CD4-positive, CD25-positive, alpha-beta regulatory T cell (primary cell): ENCODE results near the gene XXYLT1. TPM values are rescaled to one million over a fixed set of nuclear protein-coding genes. Genes with fewer than 3 reads are reported as not detected.
A peak's percentile ranks its signal among the peaks of the same experiment; 100 is the strongest.
"Not testable (repeated sequence)": the region's sequence is repeated elsewhere in the genome, so short reads cannot be mapped to it uniquely, and the experiment has no call there.

Experiments used
- ATAC-seq, 2 donors: fragments of 150-1000 bp; cut with Tn5 transposase; one replicate each; pipeline ENCODE4 v1.10.0; 2021; ENCODE audit warnings: low read depth in 2 of 2, moderate number of reproducible peaks in 2 of 2, moderate library complexity in 1 of 2
- DNase-seq, 3 donors: peaks; one replicate each; pipeline versions ENCODE4 v3.0.0 to v3.0.0-alpha.2; 2012 to 2022; ENCODE audit warnings: mixed read lengths in 1 of 3
- H3K27ac ChIP-seq: one replicate; pipeline ENCODE4 v1.7.0; 2013; ENCODE audit warnings: mild to moderate bottlenecking, low read length; ENCODE audit not compliant: insufficient read depth, poor library complexity, severe bottlenecking
- H3K27me3 ChIP-seq: one replicate; pipeline ENCODE4 v1.7.0; 2013; ENCODE audit warnings: low read length; ENCODE audit not compliant: control insufficient read depth, insufficient read depth
- H3K36me3 ChIP-seq: one replicate; pipeline ENCODE4 v1.7.0; 2013; ENCODE audit warnings: mild to moderate bottlenecking, low read length, moderate library complexity; ENCODE audit not compliant: control insufficient read depth, insufficient read depth
- H3K4me1 ChIP-seq: 2 replicates; pipeline ENCODE4 v1.7.0; 2013; ENCODE audit warnings: mild to moderate bottlenecking, low read length; ENCODE audit not compliant: insufficient read depth, control insufficient read depth, poor library complexity, severe bottlenecking
- H3K4me3 ChIP-seq: one replicate; pipeline ENCODE4 v1.7.0; 2013; ENCODE audit warnings: low read depth, mild to moderate bottlenecking, low read length, moderate library complexity
- H3K9me3 ChIP-seq, 2 experiments: 1 replicate in 1 of 2; 2 replicates in 1 of 2; pipeline ENCODE4 v1.7.0; 2013; ENCODE audit warnings: low read length in 2 of 2, mild to moderate bottlenecking in 1 of 2, moderate library complexity in 1 of 2; ENCODE audit not compliant: control insufficient read depth in 2 of 2
- H3K27ac Mint-ChIP-seq, 3 donors: one replicate each; pipeline ENCODE4 v1.8.0; 2020 to 2022; ENCODE audit warnings: mild to moderate bottlenecking in 3 of 3, mixed read lengths in 3 of 3, moderate library complexity in 2 of 3
- H3K27me3 Mint-ChIP-seq: one replicate; pipeline ENCODE4 v1.8.0; 2022; ENCODE audit warnings: mild to moderate bottlenecking, mixed read lengths
- H3K36me3 Mint-ChIP-seq: one replicate; pipeline ENCODE4 v1.8.0; 2020; ENCODE audit warnings: mixed read lengths
- H3K4me1 Mint-ChIP-seq, 4 donors: one replicate each; pipeline ENCODE4 v1.8.0; 2020 to 2022; ENCODE audit warnings: mixed read lengths in 4 of 4, mild to moderate bottlenecking in 1 of 4
- H3K4me3 Mint-ChIP-seq, 4 donors: one replicate each; pipeline ENCODE4 v1.8.0; 2020 to 2022; ENCODE audit warnings: mild to moderate bottlenecking in 4 of 4, mixed read lengths in 4 of 4, moderate library complexity in 3 of 4
- H3K9me3 Mint-ChIP-seq, 7 donors: one replicate each; pipeline ENCODE4 v1.8.0; 2020 to 2022; ENCODE audit warnings: mixed read lengths in 7 of 7, mild to moderate bottlenecking in 3 of 7, moderate library complexity in 2 of 7
- polyA plus RNA-seq, 4 donors: library from polyadenylated mRNA; unstranded; fragments of 300-500 nt; fragmentation: Illumina TruSeq; gene quantifications; one replicate each; pipeline ENCODE4 v1.2.3, GENCODE V29; 2021
- total RNA-seq: library from RNA; stranded (reverse); gene quantifications from one replicate; pipeline ENCODE4 v1.2.3, GENCODE V29; 2022

XXYLT1 gene
- total and polyA plus RNA-seq, 5 donors from 2014 or later, result 3.9 to 6.4 (median 5.7) TPM

GRCh38 chr3:195291121-195291520 is 20.2 kb upstream of the XXYLT1 start:
- Histone ChIP-seq H3K9me3 (no peaks in the 10 kb centered on the region), H3K4me3 (no peak overlapping the region), H3K27ac (no peak overlapping the region), H3K36me3 (peaks cover 73% of the 10 kb centered on the region), H3K27me3 (no peaks in the 10 kb centered on the region), H3K4me1 (no peaks in the 10 kb centered on the region)
- Mint-ChIP-seq H3K4me3 (no peak overlapping the region), H3K27ac (no peak overlapping the region), H3K36me3 (peaks cover 35% of the 10 kb centered on the region), H3K9me3 (no peaks in the 10 kb centered on the region), H3K4me1 (peaks cover 1 to 9% (median 5%) of the 10 kb centered on the region in 4 donors), H3K27me3 (no peaks in the 10 kb centered on the region)
- ATAC-seq, result no peak
- no peak for DNase-seq

- H3K4me3 ChIP-seq, H3K27ac ChIP-seq, ATAC-seq, H3K4me3 Mint-ChIP-seq, H3K27me3 Mint-ChIP-seq, H3K27me3 ChIP-seq, H3K27ac Mint-ChIP-seq, H3K4me1 ChIP-seq, H3K9me3 ChIP-seq, H3K9me3 Mint-ChIP-seq, DNase-seq: not testable (repeated sequence)
- peaks cover 76% of the 10 kb centered on the region for H3K36me3 ChIP-seq
- peaks cover 5 to 12% (median 7%) of the 10 kb centered on the region in 4 donors for H3K4me1 Mint-ChIP-seq
- H3K36me3 Mint-ChIP-seq, result peaks cover 35% of the 10 kb centered on the region
Observed at GRCh38 chr3:195290643-195291042, 19.7 kb upstream of the XXYLT1 start.

- H3K4me3 ChIP-seq, result no peak overlapping the region
- Mint-ChIP-seq H3K4me1 (peaks cover 11 to 20% (median 18%) of the 10 kb centered on the region in 4 donors), H3K9me3 (no peaks in the 10 kb centered on the region), H3K27ac (peak overlapping the region in 2 of 3 donors; percentile 59 to 80), H3K27me3 (no peaks in the 10 kb centered on the region), H3K4me3 (no peak overlapping the region), H3K36me3 (peaks cover 27% of the 10 kb centered on the region)
- ATAC-seq (no peak), DNase-seq (no peak)
- no peaks in the 10 kb centered on the region for H3K27me3 ChIP-seq
- H3K36me3 ChIP-seq, result peaks cover 72% of the 10 kb centered on the region
- H3K4me1 ChIP-seq, result peaks cover 3% of the 10 kb centered on the region
- no peak overlapping the region for H3K27ac ChIP-seq
- no peaks in the 10 kb centered on the region for H3K9me3 ChIP-seq
Observed at GRCh38 chr3:195286115-195286872, 15.3 kb upstream of the XXYLT1 start.

GRCh38 chr3:195285372-195285771 is 14.4 kb upstream of the XXYLT1 start:
- Histone ChIP-seq H3K4me3 (no peak overlapping the region), H3K36me3 (peaks cover 65% of the 10 kb centered on the region), H3K27ac (peak overlapping the region; percentile 55), H3K4me1 (peaks cover 3% of the 10 kb centered on the region), H3K9me3 (no peaks in the 10 kb centered on the region), H3K27me3 (no peaks in the 10 kb centered on the region)
- peak overlapping the region in 2 of 3 donors; percentile 20 to 31 for H3K27ac Mint-ChIP-seq
- H3K4me3 Mint-ChIP-seq, result no peak overlapping the region
- H3K27me3 Mint-ChIP-seq, result no peaks in the 10 kb centered on the region
- DNase-seq, result no peak
- no peak for ATAC-seq
- H3K9me3 Mint-ChIP-seq, result no peaks in the 10 kb centered on the region
- peaks cover 11 to 20% (median 17%) of the 10 kb centered on the region in 4 donors for H3K4me1 Mint-ChIP-seq
- peaks cover 25% of the 10 kb centered on the region for H3K36me3 Mint-ChIP-seq

- no peaks in the 10 kb centered on the region for H3K9me3 ChIP-seq
- Mint-ChIP-seq H3K27ac (peak overlapping the region in 2 of 3 donors; percentile 20 to 31), H3K4me3 (no peak overlapping the region), H3K4me1 (peaks cover 11 to 20% (median 17%) of the 10 kb centered on the region in 4 donors), H3K9me3 (no peaks in the 10 kb centered on the region), H3K36me3 (peaks cover 22% of the 10 kb centered on the region), H3K27me3 (no peaks in the 10 kb centered on the region)
- peaks cover 60% of the 10 kb centered on the region for H3K36me3 ChIP-seq
- no peak overlapping the region for H3K4me3 ChIP-seq
- peak overlapping the region; percentile 55 for H3K27ac ChIP-seq
- peaks cover 3% of the 10 kb centered on the region for H3K4me1 ChIP-seq
- no peaks in the 10 kb centered on the region for H3K27me3 ChIP-seq
- peak in 1 of 3 donors; percentile 73 for DNase-seq
- no peak for ATAC-seq
Observed at GRCh38 chr3:195284842-195285241, 13.9 kb upstream of the XXYLT1 start.

GRCh38 chr3:195282961-195283360 is 12.0 kb upstream of the XXYLT1 start:
- no peaks in the 10 kb centered on the region for H3K27me3 ChIP-seq
- Mint-ChIP-seq H3K27ac (peak overlapping the region in 2 of 3 donors; percentile 38 to 44), H3K36me3 (peaks cover 25% of the 10 kb centered on the region)

GRCh38 chr3:195274259-195274966 is 3.5 kb upstream of the XXYLT1 start:
- Mint-ChIP-seq H3K36me3 (peaks cover 5% of the 10 kb centered on the region), H3K4me3 (no peak overlapping the region), H3K4me1 (peaks cover 10 to 17% (median 13%) of the 10 kb centered on the region in 4 donors), H3K27me3 (no peaks in the 10 kb centered on the region), H3K27ac (no peak overlapping the region), H3K9me3 (no peaks in the 10 kb centered on the region)
- ATAC-seq, result no peak
- no peak overlapping the region for H3K4me3 ChIP-seq
- no peak overlapping the region for H3K27ac ChIP-seq
- peaks cover 19% of the 10 kb centered on the region for H3K4me1 ChIP-seq
- H3K36me3 ChIP-seq, result peaks cover 19% of the 10 kb centered on the region
- no peaks in the 10 kb centered on the region for H3K27me3 ChIP-seq
- DNase-seq, result no peak
- H3K9me3 ChIP-seq, result no peaks in the 10 kb centered on the region

More at GRCh38 chr3:195282961-195283360, 12.0 kb upstream of the XXYLT1 start:
- Mint-ChIP-seq H3K4me3 (no peak overlapping the region), H3K4me1 (peaks cover 11 to 20% (median 17%) of the 10 kb centered on the region in 4 donors), H3K9me3 (no peaks in the 10 kb centered on the region), H3K27me3 (no peaks in the 10 kb centered on the region)
- Histone ChIP-seq H3K4me3 (no peak overlapping the region), H3K27ac (no peak overlapping the region), H3K36me3 (peaks cover 55% of the 10 kb centered on the region), H3K9me3 (no peaks in the 10 kb centered on the region), H3K4me1 (peaks cover 3% of the 10 kb centered on the region)
- DNase-seq, result no peak
- no peak for ATAC-seq
